Urothelium cell line (cell line): ENCODE measurements around the gene XBP1.
A peak's percentile ranks its signal among the peaks of the same experiment; 100 is the strongest.
"Not testable (repeated sequence)": the region's sequence is repeated elsewhere in the genome, so short reads cannot be mapped to it uniquely, and the experiment has no call there.

Experiments used
- DNase-seq: peaks from one replicate; pipeline ENCODE4 v3.0.0; 2011; ENCODE audit warnings: low spot score, mixed read lengths
- FAIRE-seq: peaks from 2 replicates; lab custom pipeline; 2011; peaks lifted over from hg19 to GRCh38; lab: Jason Lieb, UNC

Gene XBP1

GRCh38 chr22:28793976-28794584 is 6.3 kb downstream of the XBP1 start:
- DNase-seq (no peak), FAIRE-seq (no peak)

- no peak for DNase-seq
- FAIRE-seq, result no peak
Observed at GRCh38 chr22:28792491-28793383, 7.6 kb downstream of the XBP1 start.

- no peak for DNase-seq
- FAIRE-seq, result no peak
Observed at GRCh38 chr22:28791841-28792490, 8.4 kb downstream of the XBP1 start.

- no peak for FAIRE-seq
- DNase-seq, result no peak
Observed at GRCh38 chr22:28791124-28791523, 9.2 kb downstream of the XBP1 start.

GRCh38 chr22:28788601-28789000 is 11.8 kb downstream of the XBP1 start:
- FAIRE-seq (no peak), DNase-seq (no peak)

GRCh38 chr22:28783786-28784671 is 16.3 kb downstream of the XBP1 start:
- no peak for DNase-seq
- no peak for FAIRE-seq

- no peak for DNase-seq
- FAIRE-seq, result no peak
Observed at GRCh38 chr22:28780296-28780695, 20.1 kb downstream of the XBP1 start.

GRCh38 chr22:28779833-28780232 is 20.5 kb downstream of the XBP1 start:
- FAIRE-seq (no peak), DNase-seq (no peak)

GRCh38 chr22:28774378-28774777 is 26.0 kb downstream of the XBP1 start:
- DNase-seq, result no peak
- FAIRE-seq, result no peak

GRCh38 chr22:28773461-28773867 is 26.9 kb downstream of the XBP1 start:
- DNase-seq (no peak), FAIRE-seq (no peak)

GRCh38 chr22:28772633-28773460 is 27.5 kb downstream of the XBP1 start, which contains the start of gene CCDC117:
TSS of gene CCDC117 (plus strand) at chr22:28772695. CDS start at chr22:28772850, 155 bp downstream.
- DNase-seq (peak; percentile 97), FAIRE-seq (peak; percentile 75)

- FAIRE-seq, result no peak
- DNase-seq, result no peak
Observed at GRCh38 chr22:28771195-28771791, 29.1 kb downstream of the XBP1 start.

GRCh38 chr22:28769394-28770085 is 30.8 kb downstream of the XBP1 start:
- no peak for DNase-seq
- no peak for FAIRE-seq

GRCh38 chr22:28768701-28769393 is 31.5 kb downstream of the XBP1 start:
- no peak for FAIRE-seq
- no peak for DNase-seq

- FAIRE-seq (no peak), DNase-seq (no peak)
Observed at GRCh38 chr22:28766628-28767027, 33.7 kb downstream of the XBP1 start.

- FAIRE-seq, DNase-seq: not testable (repeated sequence)
Observed at GRCh38 chr22:28762000-28762399, 38.4 kb downstream of the XBP1 start.

GRCh38 chr22:28761449-28761755 is 39.0 kb downstream of the XBP1 start:
- DNase-seq, result no peak
- FAIRE-seq, result no peak

GRCh38 chr22:28759861-28760560 is 40.4 kb downstream of the XBP1 start:
- FAIRE-seq, result no peak
- peak; percentile 19 for DNase-seq
